ENCODE results near the gene RCC1.
"Not testable (repeated sequence)": the region's sequence is repeated elsewhere in the genome, so short reads cannot be mapped to it uniquely, and the experiment has no call there.

RCC1 gene

DNA sequence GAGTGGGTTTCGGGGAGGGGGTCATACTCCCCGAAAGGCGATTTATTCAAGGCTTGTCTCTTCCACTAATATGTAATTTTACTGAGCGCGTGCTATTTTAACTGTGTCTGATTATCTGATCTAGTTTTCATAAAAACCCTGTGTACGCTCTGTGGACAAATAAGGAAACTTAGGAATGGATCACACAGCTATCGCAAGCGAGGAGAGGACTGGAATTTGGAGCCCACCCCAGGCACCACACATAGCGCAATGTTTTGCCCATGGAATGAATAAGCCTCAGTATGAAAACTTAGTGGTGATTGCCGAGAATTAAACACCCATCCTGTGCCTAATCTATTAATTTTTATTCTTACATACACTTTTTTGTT is 76.4 kb downstream of the RCC1 start:
- no peak for DNase-seq (ENCODE audit: extremely low read depth in 1 of 2, low read depth in 1 of 2)

DNA sequence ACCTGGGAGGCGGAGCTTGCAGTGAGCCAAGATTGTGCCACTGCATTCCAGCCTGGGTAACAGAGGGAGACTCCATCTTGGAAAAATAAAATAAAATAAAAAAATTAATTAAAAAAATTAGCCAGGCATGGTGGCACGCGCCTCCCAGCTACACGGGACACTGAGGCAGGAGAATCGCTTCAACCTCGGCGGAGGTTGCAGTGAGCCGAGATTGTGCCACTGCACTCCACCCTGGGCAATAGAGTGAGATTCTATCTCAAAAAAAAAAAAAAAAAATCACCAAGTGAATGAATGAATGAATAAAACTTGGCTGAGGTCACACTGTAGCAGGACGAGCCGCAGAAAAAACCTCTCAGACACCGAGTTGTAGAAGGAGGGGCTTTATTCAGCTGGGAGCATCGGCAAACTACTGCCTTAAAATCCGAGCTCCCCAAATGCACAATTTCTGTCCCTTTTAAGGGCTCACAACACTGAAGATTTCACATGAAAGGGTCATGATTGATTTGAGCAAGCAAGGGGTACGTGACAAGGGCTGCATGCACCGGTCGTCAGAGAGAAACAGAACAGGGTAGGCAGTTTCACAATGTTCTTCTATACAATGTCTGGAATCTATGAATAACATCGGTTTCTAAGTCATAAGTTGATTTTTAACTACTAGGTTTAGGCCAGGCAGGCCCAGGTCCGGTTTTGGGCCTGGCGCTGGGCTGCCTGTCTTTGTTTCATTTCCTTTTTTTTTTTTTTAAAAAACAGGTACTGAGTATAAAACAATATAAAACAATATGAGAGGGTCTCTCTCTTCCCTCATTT is 80.9 kb downstream of the RCC1 start:
- DNase-seq (ENCODE audit: extremely low read depth in 1 of 2, low read depth in 1 of 2), result not testable (repeated sequence)
